ENCODE data around the gene ARSB.

ARSB gene

GRCh38 chr5:78974011-78974410 is 11.1 kb downstream of the ARSB start:
- Histone ChIP-seq H3K9me2 (replicated peaks; ENCODE audit: low read depth, low read length) (no peaks in the 10 kb centered on the region), H3K9ac (ENCODE audit: low read depth, low read length, poor library complexity, severe bottlenecking) (no peak overlapping the region), H3K36me3 (ENCODE audit: insufficient read depth, low read length) (no peaks in the 10 kb centered on the region), H3K4me2 (ENCODE audit: low read depth, low read length, poor library complexity, severe bottlenecking) (no peak overlapping the region), H3K9me3 (ENCODE audit: insufficient read depth, low read depth, low read length) (no peaks in the 10 kb centered on the region), H3F3A (ENCODE audit: low read depth) (no peaks in the 10 kb centered on the region), H3K4me3 (ENCODE audit: low read length, poor library complexity, severe bottlenecking) (no peak overlapping the region), H3K4me1 (ENCODE audit: insufficient read depth, low read length, poor library complexity, severe bottlenecking) (no peaks in the 10 kb centered on the region), H2AFZ (ENCODE audit: low read length) (no peak overlapping the region), H4K20me1 (ENCODE audit: insufficient read depth, low read length, poor library complexity, severe bottlenecking) (no peaks in the 10 kb centered on the region), H3K27me3 (ENCODE audit: insufficient read depth, low read length, poor library complexity, severe bottlenecking) (no peaks in the 10 kb centered on the region), H3K79me2 (ENCODE audit: insufficient read depth, low read length) (no peaks in the 10 kb centered on the region)
- no peak for TF ChIP-seq EZH2phosphoT487 (IDR thresholded peaks at IDR 0.05; ENCODE audit: borderline replicate concordance)
- TF ChIP-seq CTCF (conservative IDR thresholded peaks at IDR 0.05; ENCODE audit: low read length) = no peak

- H2AFZ ChIP-seq (ENCODE audit: low read length) = no peak overlapping the region
- H3K4me2 ChIP-seq (ENCODE audit: low read depth, low read length, poor library complexity, severe bottlenecking) = no peak overlapping the region
- H4K20me1 ChIP-seq (ENCODE audit: insufficient read depth, low read length, poor library complexity, severe bottlenecking) = no peaks in the 10 kb centered on the region
- H3F3A ChIP-seq (ENCODE audit: low read depth) = no peaks in the 10 kb centered on the region
- no peaks in the 10 kb centered on the region for H3K9me3 ChIP-seq (ENCODE audit: insufficient read depth, low read depth, low read length)
- no peaks in the 10 kb centered on the region for H3K9me2 ChIP-seq (replicated peaks; ENCODE audit: low read depth, low read length)
- H3K9ac ChIP-seq (ENCODE audit: low read depth, low read length, poor library complexity, severe bottlenecking) = no peak overlapping the region
- H3K36me3 ChIP-seq (ENCODE audit: insufficient read depth, low read length) = no peaks in the 10 kb centered on the region
- H3K4me1 ChIP-seq (ENCODE audit: insufficient read depth, low read length, poor library complexity, severe bottlenecking) = no peaks in the 10 kb centered on the region
- no peak for TF ChIP-seq EZH2phosphoT487 (IDR thresholded peaks at IDR 0.05; ENCODE audit: borderline replicate concordance)
- no peak for TF ChIP-seq CTCF (conservative IDR thresholded peaks at IDR 0.05; ENCODE audit: low read length)
- H3K4me3 ChIP-seq (ENCODE audit: low read length, poor library complexity, severe bottlenecking) = no peak overlapping the region
- no peaks in the 10 kb centered on the region for H3K27me3 ChIP-seq (ENCODE audit: insufficient read depth, low read length, poor library complexity, severe bottlenecking)
- H3K79me2 ChIP-seq (ENCODE audit: insufficient read depth, low read length) = no peaks in the 10 kb centered on the region
These were observed 12.3 kb downstream of the ARSB start for GRCh38 chr5:78972654-78973428.

- Histone ChIP-seq H3K79me2 (ENCODE audit: insufficient read depth, low read length) (no peaks in the 10 kb centered on the region), H3K9me2 (replicated peaks; ENCODE audit: low read depth, low read length) (no peaks in the 10 kb centered on the region), H3F3A (ENCODE audit: low read depth) (no peaks in the 10 kb centered on the region), H3K36me3 (ENCODE audit: insufficient read depth, low read length) (no peaks in the 10 kb centered on the region; the same call in 1 of the 2 replicates), H3K4me2 (ENCODE audit: low read depth, low read length, poor library complexity, severe bottlenecking) (no peak overlapping the region), H3K9me3 (ENCODE audit: insufficient read depth, low read depth, low read length) (no peaks in the 10 kb centered on the region), H2AFZ (ENCODE audit: low read length) (no peak overlapping the region), H3K9ac (ENCODE audit: low read depth, low read length, poor library complexity, severe bottlenecking) (no peak overlapping the region), H4K20me1 (ENCODE audit: insufficient read depth, low read length, poor library complexity, severe bottlenecking) (no peaks in the 10 kb centered on the region), H3K4me1 (ENCODE audit: insufficient read depth, low read length, poor library complexity, severe bottlenecking) (no peaks in the 10 kb centered on the region), H3K4me3 (ENCODE audit: low read length, poor library complexity, severe bottlenecking) (no peak overlapping the region), H3K27me3 (ENCODE audit: insufficient read depth, low read length, poor library complexity, severe bottlenecking) (no peaks in the 10 kb centered on the region)
- TF ChIP-seq CTCF (conservative IDR thresholded peaks at IDR 0.05; ENCODE audit: low read length) (no peak), EZH2phosphoT487 (IDR thresholded peaks at IDR 0.05; ENCODE audit: borderline replicate concordance) (no peak)
These were observed 13.1 kb downstream of the ARSB start for GRCh38 chr5:78971998-78972397.
